GM18520 (cell line): ENCODE results near the gene TIMM44.

Experiments used
- ATAC-seq: cut with Tn5 transposase; IDR thresholded peaks from one replicate; pipeline ENCODE4 v1.9.1; 2021; ENCODE audit not compliant: unreplicated experiment

Gene TIMM44

GRCh38 chr19:7877249-7877836 lies 66.1 kb downstream of the TIMM44 start:
- ATAC-seq: no peak
